ENCODE data around the gene UBAP2.

UBAP2 gene

GRCh38 chr9:33878691-33879366 is 169.9 kb downstream of the UBAP2 start:
- Histone ChIP-seq H3K9ac (ENCODE audit: low read depth, low read length) (no peak overlapping the region), H3K9me3 (ENCODE audit: control insufficient read depth, insufficient read depth, low read length) (no peaks in the 10 kb centered on the region), H3K4me1 (ENCODE audit: control insufficient read depth, insufficient read depth, low read length) (peaks cover 8% of the 10 kb centered on the region), H3K4me3 (ENCODE audit: low read depth, low read length) (no peak overlapping the region), H3K27me3 (ENCODE audit: control insufficient read depth, insufficient read depth, low read length) (no peaks in the 10 kb centered on the region), H3K36me3 (ENCODE audit: control insufficient read depth, insufficient read depth, low read length) (no peaks in the 10 kb centered on the region)

GRCh38 chr9:33877727-33878489 is 170.8 kb downstream of the UBAP2 start:
- no peaks in the 10 kb centered on the region for H3K9me3 ChIP-seq (ENCODE audit: control insufficient read depth, insufficient read depth, low read length)
- no peak overlapping the region for H3K4me3 ChIP-seq (ENCODE audit: low read depth, low read length)
- peaks cover 8% of the 10 kb centered on the region for H3K4me1 ChIP-seq (ENCODE audit: control insufficient read depth, insufficient read depth, low read length)
- no peak overlapping the region for H3K9ac ChIP-seq (ENCODE audit: low read depth, low read length)
- H3K27me3 ChIP-seq (ENCODE audit: control insufficient read depth, insufficient read depth, low read length), result no peaks in the 10 kb centered on the region
- H3K36me3 ChIP-seq (ENCODE audit: control insufficient read depth, insufficient read depth, low read length), result no peaks in the 10 kb centered on the region
